SK-N-SH treated with all-trans-retinoic acid at 6 μM for 48 hours (cell line): ENCODE data around the gene GXYLT2.
A peak's percentile ranks its signal among the peaks of the same experiment; 100 is the strongest.

Experiments
- ATAC-seq: fragments of 200-7000 bp; cut with Tn5 transposase; 3 replicates; pipeline ENCODE4 v1.9.1; 2020; ENCODE audit warnings: mild to moderate bottlenecking, moderate library complexity
- ARNTL ChIP-seq: fragments of 450-650 bp; formaldehyde crosslinking; IDR thresholded peaks from 2 replicates; pipeline ENCODE4 v1.5.0; 2020; ENCODE audit warnings: low read depth, mild to moderate bottlenecking, moderate library complexity, borderline replicate concordance
- BACH2 ChIP-seq: fragments of 250-450 bp; sonication (Bioruptor Pico); IDR thresholded peaks from 2 replicates; pipeline ENCODE4 v1.9.0; 2021; ENCODE audit warnings: mild to moderate bottlenecking, borderline replicate concordance
- CSDC2 ChIP-seq: fragments of 250-450 bp; sonication (Bioruptor Pico); IDR thresholded peaks from 2 replicates; pipeline ENCODE4 v1.5.0; 2020; ENCODE audit warnings: mild to moderate bottlenecking, moderate library complexity
- ESRRG ChIP-seq: fragments of 250-450 bp; sonication (Bioruptor Pico); IDR thresholded peaks from 2 replicates; pipeline ENCODE4 v1.6.1; 2021; ENCODE audit warnings: mild to moderate bottlenecking
- GLIS3 ChIP-seq: fragments of 250-450 bp; sonication (Bioruptor Pico); IDR thresholded peaks from 2 replicates; pipeline ENCODE4 v1.5.0; 2020; ENCODE audit warnings: mild to moderate bottlenecking, moderate library complexity
- ISL1 ChIP-seq: fragments of 250-450 bp; sonication (Bioruptor Pico); IDR thresholded peaks from 2 replicates; pipeline ENCODE4 v2.1.2; 2022; ENCODE audit warnings: mild to moderate bottlenecking, moderate library complexity
- OSR1 ChIP-seq: fragments of 250-450 bp; sonication (Bioruptor Pico); IDR thresholded peaks from 2 replicates; pipeline ENCODE4 v1.8.0; 2022; ENCODE audit warnings: moderate library complexity, mild to moderate bottlenecking, inconsistent platforms
- PPARA ChIP-seq: fragments of 250-450 bp; sonication (Bioruptor Pico); IDR thresholded peaks from 2 replicates; pipeline ENCODE4 v1.5.0; 2020; ENCODE audit warnings: mild to moderate bottlenecking, borderline replicate concordance
- RARB ChIP-seq: fragments of 250-450 bp; sonication (Bioruptor Pico); IDR thresholded peaks from 2 replicates; pipeline ENCODE4 v1.8.0; 2021; ENCODE audit warnings: mild to moderate bottlenecking, moderate library complexity
- SNAI2 ChIP-seq: fragments of 250-450 bp; sonication (Bioruptor Pico); IDR thresholded peaks from 2 replicates; pipeline ENCODE4 v1.5.0; 2020; ENCODE audit warnings: mild to moderate bottlenecking, moderate library complexity
- TCF4 ChIP-seq: fragments of 250-450 bp; sonication (Bioruptor Pico); IDR thresholded peaks from 2 replicates; pipeline ENCODE4 v1.8.0; 2021; ENCODE audit warnings: mild to moderate bottlenecking, moderate library complexity, borderline replicate concordance
- TOX ChIP-seq: fragments of 250-450 bp; sonication (Bioruptor Pico); IDR thresholded peaks from 2 replicates; pipeline ENCODE4 v1.8.0; 2021; ENCODE audit warnings: mild to moderate bottlenecking, moderate library complexity, borderline replicate concordance
- ZFP3 ChIP-seq: fragments of 250-450 bp; sonication (Bioruptor Pico); IDR thresholded peaks from 2 replicates; pipeline ENCODE4 v1.5.0; 2020; ENCODE audit warnings: mild to moderate bottlenecking, moderate library complexity
- ZNF565 ChIP-seq: fragments of 450-650 bp; formaldehyde crosslinking; conservative IDR thresholded peaks from 2 replicates; pipeline ENCODE4 v1.5.0; 2020; ENCODE audit warnings: low read depth, mild to moderate bottlenecking, moderate library complexity
- ZNF70 ChIP-seq: fragments of 450-650 bp; formaldehyde crosslinking; IDR thresholded peaks from 2 replicates; pipeline ENCODE4 v1.5.0; 2020; ENCODE audit warnings: mild to moderate bottlenecking, moderate library complexity
- ZNF8 ChIP-seq: fragments of 450-650 bp; formaldehyde crosslinking; IDR thresholded peaks from 2 replicates; pipeline ENCODE4 v1.5.0; 2020; ENCODE audit warnings: mild to moderate bottlenecking, moderate library complexity
- TF ChIP-seq, protein P1 (sequence below): fragments of 250-450 bp; sonication (Bioruptor Pico); IDR thresholded peaks from 2 replicates; pipeline ENCODE4 v1.5.1; 2021; ENCODE audit warnings: mild to moderate bottlenecking, moderate library complexity
- TF ChIP-seq, protein P2 (sequence below): fragments of 250-450 bp; sonication (Bioruptor Pico); IDR thresholded peaks from 2 replicates; pipeline ENCODE4 v1.5.0; 2020; ENCODE audit warnings: mild to moderate bottlenecking, moderate library complexity
- TF ChIP-seq, protein P3 (sequence below): fragments of 250-450 bp; sonication (Bioruptor Pico); IDR thresholded peaks from 2 replicates; pipeline ENCODE4 v1.8.0; 2021; ENCODE audit warnings: low read depth, mild to moderate bottlenecking, moderate library complexity, borderline replicate concordance
- TF ChIP-seq, protein P4 (sequence below): fragments of 250-450 bp; sonication (Bioruptor Pico); IDR thresholded peaks from 2 replicates; pipeline ENCODE4 v1.5.1; 2020; ENCODE audit warnings: low read depth, mild to moderate bottlenecking, moderate library complexity

GXYLT2 gene, protein sequence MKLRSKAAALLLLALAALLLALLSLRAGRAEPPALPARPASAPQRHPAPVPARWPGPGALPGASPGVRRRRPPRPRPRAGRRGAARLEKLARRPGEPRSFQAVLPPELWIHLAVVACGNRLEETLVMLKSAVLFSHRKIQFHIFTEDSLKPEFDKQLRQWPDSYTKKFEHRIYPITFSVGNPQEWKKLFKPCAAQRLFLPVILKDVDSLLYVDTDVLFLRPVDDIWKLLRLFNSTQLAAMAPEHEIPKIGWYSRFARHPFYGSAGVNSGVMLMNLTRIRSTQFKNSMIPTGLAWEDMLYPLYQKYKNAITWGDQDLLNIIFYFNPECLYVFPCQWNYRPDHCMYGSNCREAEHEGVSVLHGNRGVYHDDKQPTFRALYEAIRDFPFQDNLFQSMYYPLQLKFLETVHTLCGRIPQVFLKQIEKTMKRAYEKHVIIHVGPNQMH

DNA sequence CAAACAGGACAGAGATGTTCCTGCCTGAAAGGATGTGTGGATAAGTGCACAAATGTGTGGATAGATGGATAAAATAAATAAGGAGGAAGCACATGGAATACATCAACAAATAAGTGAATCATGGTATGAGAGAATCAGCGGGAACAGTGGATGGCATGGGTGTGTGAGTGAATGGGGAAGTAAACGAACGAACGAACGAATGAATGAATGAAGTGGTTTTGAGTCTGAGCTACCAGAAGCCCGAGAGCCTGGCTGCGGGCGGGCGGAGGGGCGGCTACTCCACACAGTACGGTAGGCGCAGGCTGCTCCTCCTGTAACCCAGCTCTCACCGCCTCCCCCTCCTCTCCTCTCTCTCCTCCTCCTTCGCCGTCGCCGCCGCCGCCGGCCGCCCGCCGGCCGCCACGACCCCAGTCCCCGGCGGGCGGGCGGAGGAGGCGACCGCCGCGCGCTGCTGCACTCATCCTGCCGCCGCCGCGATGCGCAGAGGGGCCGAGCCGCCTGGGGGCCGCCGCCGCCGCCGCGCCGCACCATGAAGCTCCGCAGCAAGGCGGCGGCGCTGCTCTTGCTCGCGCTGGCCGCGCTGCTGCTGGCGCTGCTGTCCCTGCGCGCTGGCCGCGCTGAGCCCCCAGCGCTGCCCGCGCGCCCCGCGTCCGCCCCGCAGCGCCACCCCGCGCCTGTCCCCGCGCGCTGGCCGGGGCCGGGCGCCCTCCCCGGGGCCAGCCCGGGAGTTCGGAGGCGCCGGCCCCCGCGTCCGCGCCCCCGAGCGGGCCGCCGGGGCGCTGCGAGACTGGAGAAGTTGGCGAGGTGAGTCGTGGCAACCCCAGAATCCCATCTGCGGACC, at the start of gene GXYLT2:
TSS of gene GXYLT2 (plus strand) at position 342 of the 841 bp plus-strand sequence. CDS start at position 530, 188 bp downstream.
- TF ChIP-seq, protein P1, sequence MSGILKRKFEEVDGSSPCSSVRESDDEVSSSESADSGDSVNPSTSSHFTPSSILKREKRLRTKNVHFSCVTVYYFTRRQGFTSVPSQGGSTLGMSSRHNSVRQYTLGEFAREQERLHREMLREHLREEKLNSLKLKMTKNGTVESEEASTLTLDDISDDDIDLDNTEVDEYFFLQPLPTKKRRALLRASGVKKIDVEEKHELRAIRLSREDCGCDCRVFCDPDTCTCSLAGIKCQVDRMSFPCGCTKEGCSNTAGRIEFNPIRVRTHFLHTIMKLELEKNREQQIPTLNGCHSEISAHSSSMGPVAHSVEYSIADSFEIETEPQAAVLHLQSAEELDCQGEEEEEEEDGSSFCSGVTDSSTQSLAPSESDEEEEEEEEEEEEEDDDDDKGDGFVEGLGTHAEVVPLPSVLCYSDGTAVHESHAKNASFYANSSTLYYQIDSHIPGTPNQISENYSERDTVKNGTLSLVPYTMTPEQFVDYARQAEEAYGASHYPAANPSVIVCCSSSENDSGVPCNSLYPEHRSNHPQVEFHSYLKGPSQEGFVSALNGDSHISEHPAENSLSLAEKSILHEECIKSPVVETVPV (CRISPR knock-in tag), result no peak
- TF ChIP-seq ZNF565 (no peak), ZNF70 (CRISPR knock-in tag) (no peak), GLIS3 (CRISPR knock-in tag) (no peak), OSR1 (CRISPR knock-in tag) (no peak), TOX (no peak), ESRRG (CRISPR knock-in tag) (no peak), ZFP3 (CRISPR knock-in tag) (no peak), TCF4 (CRISPR knock-in tag) (no peak), SNAI2 (CRISPR knock-in tag) (no peak)
- TF ChIP-seq, protein P2, sequence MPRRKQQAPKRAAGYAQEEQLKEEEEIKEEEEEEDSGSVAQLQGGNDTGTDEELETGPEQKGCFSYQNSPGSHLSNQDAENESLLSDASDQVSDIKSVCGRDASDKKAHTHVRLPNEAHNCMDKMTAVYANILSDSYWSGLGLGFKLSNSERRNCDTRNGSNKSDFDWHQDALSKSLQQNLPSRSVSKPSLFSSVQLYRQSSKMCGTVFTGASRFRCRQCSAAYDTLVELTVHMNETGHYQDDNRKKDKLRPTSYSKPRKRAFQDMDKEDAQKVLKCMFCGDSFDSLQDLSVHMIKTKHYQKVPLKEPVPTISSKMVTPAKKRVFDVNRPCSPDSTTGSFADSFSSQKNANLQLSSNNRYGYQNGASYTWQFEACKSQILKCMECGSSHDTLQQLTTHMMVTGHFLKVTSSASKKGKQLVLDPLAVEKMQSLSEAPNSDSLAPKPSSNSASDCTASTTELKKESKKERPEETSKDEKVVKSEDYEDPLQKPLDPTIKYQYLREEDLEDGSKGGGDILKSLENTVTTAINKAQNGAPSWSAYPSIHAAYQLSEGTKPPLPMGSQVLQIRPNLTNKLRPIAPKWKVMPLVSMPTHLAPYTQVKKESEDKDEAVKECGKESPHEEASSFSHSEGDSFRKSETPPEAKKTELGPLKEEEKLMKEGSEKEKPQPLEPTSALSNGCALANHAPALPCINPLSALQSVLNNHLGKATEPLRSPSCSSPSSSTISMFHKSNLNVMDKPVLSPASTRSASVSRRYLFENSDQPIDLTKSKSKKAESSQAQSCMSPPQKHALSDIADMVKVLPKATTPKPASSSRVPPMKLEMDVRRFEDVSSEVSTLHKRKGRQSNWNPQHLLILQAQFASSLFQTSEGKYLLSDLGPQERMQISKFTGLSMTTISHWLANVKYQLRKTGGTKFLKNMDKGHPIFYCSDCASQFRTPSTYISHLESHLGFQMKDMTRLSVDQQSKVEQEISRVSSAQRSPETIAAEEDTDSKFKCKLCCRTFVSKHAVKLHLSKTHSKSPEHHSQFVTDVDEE (CRISPR knock-in tag), result no peak
- TF ChIP-seq, protein P3, sequence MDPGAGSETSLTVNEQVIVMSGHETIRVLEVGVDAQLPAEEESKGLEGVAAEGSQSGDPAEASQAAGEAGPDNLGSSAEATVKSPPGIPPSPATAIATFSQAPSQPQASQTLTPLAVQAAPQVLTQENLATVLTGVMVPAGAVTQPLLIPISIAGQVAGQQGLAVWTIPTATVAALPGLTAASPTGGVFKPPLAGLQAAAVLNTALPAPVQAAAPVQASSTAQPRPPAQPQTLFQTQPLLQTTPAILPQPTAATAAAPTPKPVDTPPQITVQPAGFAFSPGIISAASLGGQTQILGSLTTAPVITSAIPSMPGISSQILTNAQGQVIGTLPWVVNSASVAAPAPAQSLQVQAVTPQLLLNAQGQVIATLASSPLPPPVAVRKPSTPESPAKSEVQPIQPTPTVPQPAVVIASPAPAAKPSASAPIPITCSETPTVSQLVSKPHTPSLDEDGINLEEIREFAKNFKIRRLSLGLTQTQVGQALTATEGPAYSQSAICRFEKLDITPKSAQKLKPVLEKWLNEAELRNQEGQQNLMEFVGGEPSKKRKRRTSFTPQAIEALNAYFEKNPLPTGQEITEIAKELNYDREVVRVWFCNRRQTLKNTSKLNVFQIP, result no peak
- ATAC-seq, result peak; percentile 81

DNA sequence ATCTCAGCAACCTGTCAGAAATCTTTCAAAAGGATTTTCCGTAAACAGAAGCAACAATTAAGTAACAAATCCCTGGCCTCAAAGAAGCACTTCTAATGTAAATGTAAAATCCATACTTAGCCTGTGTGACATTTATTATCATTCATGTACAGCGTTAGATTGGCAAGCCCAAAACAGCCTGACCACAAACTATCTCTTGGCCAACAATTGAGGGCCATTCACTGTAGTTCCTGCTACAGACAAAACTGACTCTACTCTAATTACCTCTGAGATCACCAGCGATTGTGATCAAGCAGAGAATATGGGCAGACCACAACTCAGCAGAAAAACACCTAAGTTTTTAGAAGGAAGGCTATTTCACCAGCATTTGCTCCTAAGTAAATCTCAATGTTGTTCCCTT, 48.8 kb upstream of the GXYLT2 start:
- no peak for ATAC-seq
- TF ChIP-seq BACH2, result no peak
- TF ChIP-seq OSR1 (CRISPR knock-in tag), result no peak
- TF ChIP-seq ISL1 (CRISPR knock-in tag), result no peak
- TF ChIP-seq SNAI2 (CRISPR knock-in tag), result no peak
- no peak for TF ChIP-seq CSDC2 (CRISPR knock-in tag)
- TF ChIP-seq ZNF70 (CRISPR knock-in tag), result no peak
- TF ChIP-seq, protein P4, sequence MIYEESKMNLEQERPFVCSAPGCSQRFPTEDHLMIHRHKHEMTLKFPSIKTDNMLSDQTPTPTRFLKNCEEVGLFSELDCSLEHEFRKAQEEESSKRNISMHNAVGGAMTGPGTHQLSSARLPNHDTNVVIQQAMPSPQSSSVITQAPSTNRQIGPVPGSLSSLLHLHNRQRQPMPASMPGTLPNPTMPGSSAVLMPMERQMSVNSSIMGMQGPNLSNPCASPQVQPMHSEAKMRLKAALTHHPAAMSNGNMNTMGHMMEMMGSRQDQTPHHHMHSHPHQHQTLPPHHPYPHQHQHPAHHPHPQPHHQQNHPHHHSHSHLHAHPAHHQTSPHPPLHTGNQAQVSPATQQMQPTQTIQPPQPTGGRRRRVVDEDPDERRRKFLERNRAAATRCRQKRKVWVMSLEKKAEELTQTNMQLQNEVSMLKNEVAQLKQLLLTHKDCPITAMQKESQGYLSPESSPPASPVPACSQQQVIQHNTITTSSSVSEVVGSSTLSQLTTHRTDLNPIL, result no peak
- no peak for TF ChIP-seq ZNF8 (CRISPR knock-in tag)
- TF ChIP-seq, protein P3, result no peak
- TF ChIP-seq, protein P1 (CRISPR knock-in tag), result no peak
- no peak for TF ChIP-seq TOX
- no peak for TF ChIP-seq GLIS3 (CRISPR knock-in tag)
- TF ChIP-seq RARB (CRISPR knock-in tag), result no peak
- TF ChIP-seq PPARA (CRISPR knock-in tag), result no peak
- no peak for TF ChIP-seq TCF4 (CRISPR knock-in tag)
- TF ChIP-seq ARNTL (CRISPR knock-in tag), result no peak
